Endometrial microvascular endothelial cells (primary cell): ENCODE data around the gene NPAS3. TPM values are rescaled to one million over a fixed set of nuclear protein-coding genes. Genes with fewer than 3 reads are reported as not detected.
"Not testable (repeated sequence)": the region's sequence is repeated elsewhere in the genome, so short reads cannot be mapped to it uniquely, and the experiment has no call there.

Source experiments
- in situ Hi-C: cut with HindIII; loops from 2 replicates; pipeline ENCODE4 v1.10.0; 2017; ENCODE audit warnings: low sequenced_read_pairs, low pct_unique_long_range_greater_than_20kb; ENCODE audit errors: inconsistent ontology term
- total RNA-seq: library from RNA; depleted of rRNA; stranded (reverse); fragments of >200 nt; gene quantifications from one replicate; pipeline ENCODE4 v1.2.3, GENCODE V29; 2015; ENCODE audit errors: inconsistent ontology term

NPAS3 gene
- total RNA-seq, 1 donor from 2014 or later = not detected

GRCh38 chr14:33061667-33062325, 123.1 kb downstream of the NPAS3 start:
- in situ Hi-C loops = no loop called here

GRCh38 chr14:33062476-33062875, 123.8 kb downstream of the NPAS3 start:
- in situ Hi-C loops = no loop called here

DNA sequence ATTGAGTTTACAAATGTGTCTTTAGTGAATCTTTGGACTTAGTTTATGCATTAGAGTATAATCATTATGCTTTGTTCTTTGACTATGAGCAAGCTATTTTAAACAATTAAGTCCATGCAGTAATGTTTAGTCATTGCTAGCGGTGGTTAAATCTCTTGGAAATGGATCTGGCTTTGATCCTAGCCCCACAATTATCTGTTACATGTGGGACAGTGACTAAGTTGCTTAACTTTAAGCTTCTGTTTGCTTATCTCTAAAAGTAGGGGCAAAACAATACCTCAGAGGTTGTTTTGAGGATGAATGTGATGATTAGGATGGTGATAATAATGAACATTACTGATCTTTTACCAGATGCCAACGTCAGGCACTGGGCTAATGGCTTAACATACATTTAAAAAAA, 124.2 kb downstream of the NPAS3 start:
- in situ Hi-C loops = no loop called here

GRCh38 chr14:33063521-33063920, 124.8 kb downstream of the NPAS3 start:
- in situ Hi-C loops = no loop called here

GRCh38 chr14:33065634-33066033, 127.0 kb downstream of the NPAS3 start:
- in situ Hi-C loops = no loop called here

- in situ Hi-C loops = no loop called here
Observed at GRCh38 chr14:33068040-33068439, 129.4 kb downstream of the NPAS3 start.

DNA sequence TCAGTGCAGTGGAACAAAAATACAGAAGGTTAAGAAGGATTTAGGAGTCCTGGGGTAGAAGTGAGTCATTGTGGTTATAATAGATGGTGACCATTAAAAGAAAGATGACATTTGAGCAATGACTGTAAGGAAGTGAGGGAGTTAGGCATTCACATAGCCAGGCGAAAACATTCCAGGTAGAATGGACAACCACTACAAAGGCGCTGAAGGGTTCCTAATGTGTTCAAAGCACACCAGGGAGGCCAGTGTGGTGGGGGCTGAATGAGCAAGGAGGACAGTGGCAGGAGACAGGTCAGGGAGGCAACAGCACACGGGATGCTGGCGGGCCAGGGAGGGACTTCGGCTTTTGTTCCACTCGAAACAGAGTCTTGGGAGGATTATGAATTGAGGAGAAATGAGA, 129.9 kb downstream of the NPAS3 start:
- in situ Hi-C loops = no loop called here

DNA sequence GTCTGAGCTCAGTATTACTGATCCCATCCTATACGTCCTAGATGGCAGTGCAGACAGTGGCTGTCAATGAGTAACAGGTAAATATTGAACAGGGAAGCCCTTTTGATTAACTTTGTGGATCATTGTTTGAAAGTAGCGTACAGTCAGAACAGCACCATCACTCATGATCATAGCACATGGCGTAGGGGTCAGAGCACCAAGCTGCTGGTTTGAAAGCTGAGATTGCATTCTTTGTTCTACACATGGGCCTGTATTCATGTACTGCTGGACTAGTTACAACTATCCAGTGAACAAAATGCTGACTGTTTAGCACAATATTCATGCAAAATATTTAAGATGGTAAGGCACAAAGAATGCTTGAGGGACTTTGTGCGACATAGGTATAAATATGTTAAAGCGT, 131.8 kb downstream of the NPAS3 start:
- in situ Hi-C loops = no loop called here

- in situ Hi-C loops = no loop called here
Observed at GRCh38 chr14:33073023-33073422, 134.3 kb downstream of the NPAS3 start.

DNA sequence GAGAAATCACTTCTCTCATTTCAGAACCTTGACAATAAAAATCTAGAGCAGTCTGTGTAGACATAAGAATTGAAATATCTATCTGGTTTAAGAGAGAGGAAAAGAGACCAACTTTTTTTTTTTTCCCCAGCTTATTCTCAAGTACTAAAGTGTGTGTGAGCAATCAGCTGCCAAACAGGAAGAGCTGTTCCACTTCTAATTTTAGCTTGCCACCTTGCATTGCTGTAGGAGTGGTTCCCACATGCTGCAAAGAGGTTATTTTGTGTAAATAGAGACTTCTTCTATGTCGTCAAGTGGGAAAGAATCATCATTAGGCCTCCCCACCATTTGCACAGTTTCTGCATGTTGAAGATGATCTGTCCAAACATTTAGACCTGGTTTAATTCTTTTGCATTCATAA, 142.6 kb downstream of the NPAS3 start:
- in situ Hi-C loops = no loop called here

DNA sequence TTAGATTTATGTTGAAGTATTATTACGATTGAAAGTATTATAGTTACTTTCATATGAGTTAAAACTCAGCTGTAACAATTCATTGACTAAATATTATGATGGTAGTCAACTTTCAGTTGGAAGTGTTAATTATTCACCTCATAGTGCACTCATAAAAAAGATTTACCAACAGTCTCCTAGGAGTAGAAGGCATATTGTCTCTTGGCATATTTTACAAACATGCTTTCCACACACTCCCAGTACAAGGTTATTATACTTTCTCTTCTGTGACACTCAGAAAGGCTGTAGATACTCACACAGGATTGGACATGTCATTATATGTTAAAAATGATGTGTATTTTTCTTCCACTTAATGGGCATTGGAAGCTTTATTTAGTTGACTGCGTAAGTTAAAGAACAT, 147.1 kb downstream of the NPAS3 start:
- in situ Hi-C loops = no loop called here

GRCh38 chr14:33088274-33088673, 149.6 kb downstream of the NPAS3 start:
- in situ Hi-C loops = not testable (repeated sequence)

DNA sequence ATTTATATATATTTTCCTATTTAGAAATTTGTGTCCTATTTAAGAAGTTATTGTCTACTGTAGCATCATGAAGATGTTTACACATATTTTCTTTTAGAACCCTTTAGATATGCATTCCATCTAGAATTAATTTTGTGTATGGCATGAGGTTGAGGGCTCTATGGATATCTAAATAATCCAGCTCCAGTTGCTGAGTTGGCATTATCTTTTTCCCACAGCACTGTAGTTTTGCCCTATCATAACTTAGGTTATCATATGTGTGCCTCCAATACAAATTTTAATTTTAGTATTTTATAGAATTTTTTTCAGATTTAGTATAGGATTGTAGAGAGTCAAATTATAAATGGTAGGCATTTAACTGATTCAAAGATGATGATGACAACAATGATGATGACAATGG, 159.3 kb downstream of the NPAS3 start:
- in situ Hi-C loops = no loop called here

GRCh38 chr14:33103489-33103888, 164.8 kb downstream of the NPAS3 start:
- in situ Hi-C loops = no loop called here

- in situ Hi-C loops = no loop called here
Observed at GRCh38 chr14:33103966-33104365, 165.3 kb downstream of the NPAS3 start.

DNA sequence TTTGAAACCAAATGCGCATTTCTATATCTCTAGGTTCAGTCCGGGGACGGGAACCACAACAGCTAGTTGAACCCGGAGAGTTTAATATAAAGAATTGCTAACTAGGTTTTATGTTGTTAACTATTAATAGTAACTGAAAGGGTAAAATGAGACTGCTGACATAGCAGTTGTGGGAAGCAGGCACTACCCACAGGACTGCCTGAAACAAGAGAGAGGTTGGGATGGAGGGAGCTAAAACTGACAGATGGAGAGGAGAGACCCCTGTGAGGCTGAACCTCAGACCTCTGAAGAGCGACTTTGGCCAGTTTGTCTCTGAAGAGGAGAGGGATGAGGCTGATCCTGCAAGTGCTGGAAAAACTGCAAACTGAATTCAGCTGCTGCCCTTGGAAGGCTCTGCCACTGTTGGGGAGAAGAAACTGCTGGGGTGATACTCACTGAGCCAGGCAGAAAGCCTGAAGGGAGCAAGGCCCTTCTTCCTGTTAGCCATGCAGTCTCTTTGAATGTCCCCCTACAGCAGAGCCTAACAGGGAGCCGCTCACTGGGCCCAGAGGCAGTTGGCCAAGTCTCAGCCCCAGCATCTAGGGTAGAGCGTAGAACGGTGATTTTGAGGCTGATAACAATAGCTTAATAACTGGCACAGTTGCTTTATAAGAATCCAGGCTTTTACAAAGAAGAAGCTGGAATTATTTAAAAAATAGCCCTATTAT, 172.2 kb downstream of the NPAS3 start:
- in situ Hi-C loops = no loop called here

GRCh38 chr14:33114331-33114730, 175.7 kb downstream of the NPAS3 start:
- in situ Hi-C loops = no loop called here

- in situ Hi-C loops = no loop called here
Observed at GRCh38 chr14:33118668-33119067, 180.0 kb downstream of the NPAS3 start.

- in situ Hi-C loops = no loop called here
Observed at GRCh38 chr14:33120341-33120740, 181.7 kb downstream of the NPAS3 start.

- in situ Hi-C loops = no loop called here
Observed at GRCh38 chr14:33120966-33121365, 182.3 kb downstream of the NPAS3 start.

- in situ Hi-C loops = no loop called here
Observed at GRCh38 chr14:33123281-33123680, 184.6 kb downstream of the NPAS3 start.
